CD4-positive, alpha-beta T cell treated with Interleukin-12 subunit alpha and Interleukin-12 subunit beta, for 1 hour (primary cell): ENCODE results near the gene LAIR1.

Experiments
- DNase-seq: peaks from one replicate; pipeline ENCODE4 v3.0.0-alpha.2; 2020

LAIR1 gene

DNA sequence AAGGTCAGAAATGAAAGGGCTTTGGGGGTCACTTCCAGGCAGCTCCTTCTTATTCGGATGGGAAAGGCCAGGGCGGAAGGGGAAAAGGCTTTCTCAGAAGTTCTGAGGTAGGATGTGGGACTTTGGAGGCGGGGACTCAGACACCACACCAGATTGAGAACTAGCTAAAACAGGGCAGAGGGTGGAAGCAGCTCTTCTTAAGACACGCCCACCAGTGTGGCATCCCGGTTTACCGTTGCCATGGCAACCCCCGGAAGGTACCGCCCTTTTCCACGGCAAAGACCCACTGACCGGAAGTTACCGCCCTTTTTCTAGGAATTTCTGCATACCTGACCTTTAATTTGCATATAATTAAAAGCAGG is 48.0 kb downstream of the LAIR1 start:
- no peak for DNase-seq

DNA sequence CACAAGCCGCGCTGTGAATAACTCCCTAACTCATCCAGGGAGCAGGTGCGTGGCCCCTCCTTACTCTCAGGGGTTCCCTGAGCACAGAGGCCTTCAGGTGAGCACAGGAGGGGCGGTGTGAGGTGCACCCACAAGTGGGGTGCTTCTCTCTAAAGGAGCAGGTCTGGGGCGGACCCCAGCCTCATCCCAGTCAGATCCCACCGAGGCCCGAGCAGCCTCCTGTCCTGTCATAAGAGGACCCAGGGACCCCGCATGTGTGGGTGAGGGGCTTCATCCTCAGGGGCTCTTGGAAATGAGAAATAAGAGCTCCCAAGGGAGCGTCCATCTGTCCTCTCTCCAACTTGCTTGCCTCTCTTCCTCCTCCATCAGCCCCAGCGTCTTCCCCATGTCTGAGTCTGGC is 48.8 kb downstream of the LAIR1 start:
- DNase-seq, result no peak

DNA sequence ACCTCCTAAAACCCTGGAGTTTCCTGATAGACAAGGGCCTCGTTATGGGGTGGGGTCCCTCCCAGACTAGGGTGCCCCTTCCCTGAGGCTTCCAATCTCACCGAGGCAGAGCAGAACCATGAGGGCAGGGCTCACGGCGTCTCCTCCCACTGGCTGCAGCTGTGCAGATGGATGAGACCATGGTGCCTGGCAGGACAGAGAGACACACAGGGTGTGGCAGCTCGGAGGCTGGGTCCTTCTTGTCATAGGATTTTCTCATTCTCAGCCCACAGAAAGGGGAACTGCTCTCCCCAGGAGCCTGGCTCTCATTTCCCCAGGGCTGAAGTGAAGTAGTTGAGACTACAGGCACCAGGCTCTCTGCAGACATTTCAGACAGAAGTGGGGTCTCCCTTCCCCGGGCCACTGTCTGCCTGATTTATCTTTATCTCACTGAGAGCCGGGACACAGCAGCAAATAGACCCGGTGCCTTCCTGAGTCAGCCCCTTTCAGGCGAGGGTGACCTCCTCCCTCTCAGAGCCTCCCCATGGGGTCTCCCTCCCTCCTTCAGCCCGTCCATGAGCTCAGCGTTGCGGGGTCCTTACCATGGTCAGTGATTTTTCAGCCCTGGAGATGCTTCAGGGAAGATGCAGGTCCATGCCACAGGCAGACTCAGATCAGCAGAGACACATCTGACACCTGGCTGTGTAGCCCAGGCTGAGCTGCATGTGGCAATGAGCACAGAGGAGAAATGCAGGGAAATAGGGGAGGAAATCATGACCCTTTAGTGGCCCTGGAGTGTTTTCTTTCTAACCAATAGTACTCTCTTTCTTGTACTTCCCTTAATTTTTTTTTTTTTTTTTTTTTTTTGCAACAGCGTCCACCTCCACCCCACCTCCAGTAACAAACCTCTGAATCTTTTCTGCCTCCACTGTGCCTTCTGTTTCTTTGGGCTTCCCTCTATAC is 52.0 kb downstream of the LAIR1 start, which contains the start of gene LILRA5:
LILRA5 (minus strand) TSS at position 731 of the 942 bp plus-strand sequence; CDS start at position 584, 147 bp downstream.
- peak; percentile 17 for DNase-seq

DNA sequence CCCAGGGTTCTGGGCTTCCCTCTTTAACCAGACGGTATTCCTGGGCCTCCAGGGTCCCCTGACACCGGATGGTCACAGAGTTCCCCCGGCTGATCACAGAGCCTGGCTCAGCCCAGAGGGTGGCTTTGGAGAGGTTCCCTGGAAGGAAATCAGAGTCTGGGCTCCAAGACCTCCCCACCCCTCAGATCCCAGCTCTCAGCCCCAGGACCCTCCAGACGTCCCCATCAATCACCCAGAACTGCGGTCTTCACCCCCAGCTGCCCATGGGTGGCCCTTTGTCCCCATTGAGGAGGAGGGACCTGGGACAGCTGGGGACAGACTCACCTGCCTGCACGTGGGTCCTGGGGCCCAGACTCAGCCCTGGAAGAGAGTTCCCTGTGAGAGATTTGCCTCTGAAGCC is 52.7 kb downstream of the LAIR1 start:
- no peak for DNase-seq

DNA sequence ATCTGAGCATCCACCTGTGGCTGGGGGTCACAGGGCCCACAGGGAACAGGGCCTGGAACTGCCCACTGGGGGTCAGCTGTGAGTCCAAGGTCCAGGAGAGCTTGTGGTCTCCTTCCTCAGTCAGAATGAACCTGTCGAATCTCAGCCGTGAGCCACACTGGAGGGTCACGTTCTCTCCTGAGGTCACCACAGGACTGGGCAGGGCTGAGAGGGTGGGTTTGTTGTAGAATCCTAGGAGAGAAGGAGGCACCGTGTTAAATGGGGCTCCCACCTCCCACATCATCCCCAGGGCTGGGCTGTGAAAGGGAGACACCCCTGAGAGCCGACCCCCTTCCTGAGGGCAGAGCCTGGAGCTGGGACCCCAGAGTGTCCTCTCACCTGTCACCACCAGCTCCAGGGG is 53.2 kb downstream of the LAIR1 start:
- DNase-seq, result no peak

DNA sequence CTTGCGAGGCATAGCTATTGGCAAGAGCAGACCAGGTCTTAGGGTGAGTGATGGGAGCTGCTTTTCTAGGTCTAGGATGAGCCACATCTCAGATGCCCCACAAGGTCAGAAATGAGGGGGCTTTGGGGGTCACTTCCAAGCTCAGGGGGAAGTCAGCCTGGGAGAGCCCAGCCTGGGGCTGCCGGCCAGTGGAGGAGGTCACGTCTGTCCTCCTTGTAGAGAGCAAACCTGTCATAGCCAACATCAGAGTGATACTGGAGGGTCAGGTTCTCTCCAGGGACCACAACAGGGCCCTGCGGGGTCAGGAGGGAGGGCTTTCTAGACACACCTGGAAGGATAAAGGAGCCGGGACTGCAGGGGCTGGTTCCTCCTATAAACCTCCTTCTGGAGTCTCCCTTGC is 54.2 kb downstream of the LAIR1 start:
- DNase-seq, result no peak

DNA sequence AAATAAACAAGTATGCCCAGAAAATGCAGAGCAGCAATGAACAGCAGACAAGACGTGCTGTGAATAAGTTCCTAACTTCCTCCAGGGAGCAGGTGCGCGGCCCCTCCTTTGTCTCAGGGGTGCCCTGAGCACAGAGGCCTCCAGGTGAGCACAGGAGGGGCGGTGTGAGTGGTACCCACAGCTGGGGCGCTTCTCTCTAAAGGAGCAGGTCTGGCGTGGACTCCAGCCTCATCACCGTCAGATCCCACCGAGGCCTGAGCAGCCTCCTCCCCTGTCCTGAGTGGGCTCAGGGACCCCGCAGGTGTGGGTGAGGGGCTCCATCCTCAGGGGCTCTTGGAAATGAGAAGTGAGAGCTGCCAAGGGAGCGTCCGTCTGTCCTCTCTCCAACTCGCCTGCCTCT is 54.9 kb downstream of the LAIR1 start:
- no peak for DNase-seq

DNA sequence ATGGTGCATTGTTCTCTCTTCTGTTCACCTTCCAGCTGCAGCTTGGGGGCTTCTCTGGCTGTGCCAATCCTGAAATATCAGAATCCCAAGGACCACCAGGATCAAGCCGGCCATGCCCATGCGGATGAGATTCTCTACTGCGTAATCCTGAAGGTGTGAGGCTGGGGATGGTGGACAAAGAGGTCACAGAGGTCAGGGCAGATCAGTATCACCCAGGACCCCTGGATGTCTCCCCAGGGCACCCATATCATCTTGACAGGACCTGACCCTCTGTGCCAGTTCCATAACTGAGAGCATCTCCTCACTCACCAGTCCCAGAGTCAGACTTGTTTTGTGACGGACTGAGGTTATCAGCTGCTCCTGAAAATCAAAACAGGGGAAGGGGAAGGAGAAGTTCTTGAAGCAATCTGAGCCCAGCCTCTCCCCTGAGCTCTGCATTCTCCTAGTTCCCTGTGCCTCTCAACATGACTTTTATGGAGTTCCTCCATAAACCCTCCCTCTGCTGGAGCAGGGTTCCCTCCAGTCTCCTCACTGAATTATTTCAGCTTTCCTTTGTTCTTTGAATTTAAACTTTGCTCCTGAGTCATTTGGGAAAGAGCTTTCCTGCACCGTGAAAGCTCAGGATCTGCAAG is 57.2 kb downstream of the LAIR1 start:
- DNase-seq, result no peak

DNA sequence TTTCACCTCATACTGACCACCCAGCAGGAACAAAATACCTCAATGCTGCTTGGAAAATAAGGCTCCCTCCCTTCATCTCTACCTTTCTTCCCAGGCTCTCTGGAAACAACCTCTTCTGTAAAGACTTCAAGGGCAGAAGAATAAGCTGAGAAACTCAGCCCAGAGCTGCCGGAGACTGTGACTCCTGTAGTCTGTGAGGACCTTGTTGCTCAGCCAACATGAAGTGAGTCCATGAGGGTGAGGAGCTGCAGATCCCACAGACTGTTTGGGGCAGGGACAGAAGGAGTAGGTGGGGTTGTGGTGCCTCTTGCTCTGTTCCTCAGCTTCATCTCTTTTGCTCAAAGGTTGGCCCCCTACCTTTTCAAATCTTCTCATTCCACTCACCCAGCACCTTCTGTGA is 59.6 kb downstream of the LAIR1 start:
- no peak for DNase-seq

DNA sequence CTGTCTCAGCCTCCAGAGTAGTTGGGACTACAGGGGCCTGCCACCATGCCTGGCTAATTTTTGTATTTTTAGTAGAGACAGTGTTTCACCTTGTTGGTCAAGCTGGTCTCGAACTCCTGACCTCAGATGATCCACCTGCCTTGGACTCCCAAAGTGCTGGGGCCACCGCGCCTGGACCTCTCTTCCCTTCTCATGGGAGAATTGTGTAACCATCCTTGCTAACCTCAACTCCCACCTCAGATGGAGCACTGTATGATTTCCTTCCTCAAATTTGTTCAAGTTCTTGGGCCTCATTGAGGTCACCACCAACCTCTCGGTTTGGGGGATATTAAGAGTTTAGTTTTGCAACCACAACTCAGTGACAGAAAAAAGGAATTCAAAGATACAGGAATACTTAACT is 62.5 kb downstream of the LAIR1 start:
- DNase-seq, result no peak
